ENCODE measurements around the gene MOV10.

Gene MOV10

DNA sequence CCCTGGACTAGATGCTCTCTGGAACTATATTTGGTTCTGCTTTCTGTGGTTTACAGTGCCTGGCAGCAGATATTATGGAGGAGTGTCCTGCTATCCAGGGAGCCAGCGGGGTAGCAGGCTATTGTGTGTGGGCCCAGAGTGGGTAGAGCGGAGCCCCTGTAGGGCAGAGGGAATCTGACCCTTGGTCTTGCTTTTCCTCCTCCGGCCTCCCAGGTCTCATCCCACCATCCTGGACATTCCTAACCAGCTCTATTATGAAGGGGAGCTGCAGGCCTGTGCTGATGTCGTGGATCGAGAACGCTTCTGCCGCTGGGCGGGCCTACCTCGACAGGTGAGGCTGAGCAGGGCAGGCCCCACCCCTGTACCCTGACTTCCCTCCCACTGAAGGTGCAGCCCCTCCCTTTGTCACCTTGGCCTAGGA is 23.3 kb downstream of the MOV10 start:
- Histone ChIP-seq H3K36me3 (ENCODE audit: control insufficient read depth in 2 of 2, insufficient read depth in 1 of 2, low read length in 2 of 2) (peaks cover 11 to 91% of the 10 kb centered on the region in 2 experiments; a peak in 2 of 3 replicates), H3K27ac (ENCODE audit: extremely low read depth, low read depth, low read length) (no peak overlapping the region), H3K4me1 (ENCODE audit: control insufficient read depth, insufficient read depth, low read length) (peaks cover 16% of the 10 kb centered on the region), H3K9me3 (ENCODE audit: control insufficient read depth, insufficient read depth, low read depth, low read length) (no peaks in the 10 kb centered on the region), H3K4me3 (ENCODE audit: low read depth, low read length) (no peak overlapping the region)
- POLR2A ChIA-PET: interaction anchor here (9.8 kb wide), 1 partner anchor 23 kb away, joined by 91 read pairs; the partner anchor contains the start of gene MOV10
- CTCF ChIA-PET: interaction anchor here (0.6 to 1.2 kb wide), 2 partner anchors 10 to 339 kb away, joined by 3 read pairs; no protein-coding TSS in a partner anchor
- TF ChIP-seq ZFP37 (tag by site-specific recombination; IDR thresholded peaks at IDR 0.05) (no peak), ZFHX2 (tag by site-specific recombination; conservative IDR thresholded peaks at IDR 0.05) (peak; percentile 61; the same call in 1 of the 2 replicates), ZNF792 (tag by site-specific recombination; IDR thresholded peaks at IDR 0.05) (no peak), ZNF555 (tag by site-specific recombination; conservative IDR thresholded peaks at IDR 0.05) (no peak), ZNF660 (tag by site-specific recombination; IDR thresholded peaks at IDR 0.05) (no peak), ZNF354C (tag by site-specific recombination; IDR thresholded peaks at IDR 0.05; ENCODE audit: borderline replicate concordance, low read depth) (no peak), ZNF133 (tag by site-specific recombination; IDR thresholded peaks at IDR 0.05) (no peak), EGR2 (tag by site-specific recombination; IDR thresholded peaks at IDR 0.05; ENCODE audit: low read depth) (peak; percentile 61), ZSCAN30 (tag by site-specific recombination; IDR thresholded peaks at IDR 0.05) (no peak), ZNF530 (tag by site-specific recombination; IDR thresholded peaks at IDR 0.05; ENCODE audit: low read depth) (no peak), OSR2 (tag by site-specific recombination; IDR thresholded peaks at IDR 0.05) (no peak), ZNF510 (tag by site-specific recombination; IDR thresholded peaks at IDR 0.05; ENCODE audit: insufficient replicate concordance) (no peak)
- TF ChIP-seq, protein P1, sequence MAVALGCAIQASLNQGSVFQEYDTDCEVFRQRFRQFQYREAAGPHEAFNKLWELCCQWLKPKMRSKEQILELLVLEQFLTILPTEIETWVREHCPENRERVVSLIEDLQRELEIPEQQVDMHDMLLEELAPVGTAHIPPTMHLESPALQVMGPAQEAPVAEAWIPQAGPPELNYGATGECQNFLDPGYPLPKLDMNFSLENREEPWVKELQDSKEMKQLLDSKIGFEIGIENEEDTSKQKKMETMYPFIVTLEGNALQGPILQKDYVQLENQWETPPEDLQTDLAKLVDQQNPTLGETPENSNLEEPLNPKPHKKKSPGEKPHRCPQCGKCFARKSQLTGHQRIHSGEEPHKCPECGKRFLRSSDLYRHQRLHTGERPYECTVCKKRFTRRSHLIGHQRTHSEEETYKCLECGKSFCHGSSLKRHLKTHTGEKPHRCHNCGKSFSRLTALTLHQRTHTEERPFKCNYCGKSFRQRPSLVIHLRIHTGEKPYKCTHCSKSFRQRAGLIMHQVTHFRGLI (tag by site-specific recombination; IDR thresholded peaks at IDR 0.05): no peak
- TF ChIP-seq, protein P2, sequence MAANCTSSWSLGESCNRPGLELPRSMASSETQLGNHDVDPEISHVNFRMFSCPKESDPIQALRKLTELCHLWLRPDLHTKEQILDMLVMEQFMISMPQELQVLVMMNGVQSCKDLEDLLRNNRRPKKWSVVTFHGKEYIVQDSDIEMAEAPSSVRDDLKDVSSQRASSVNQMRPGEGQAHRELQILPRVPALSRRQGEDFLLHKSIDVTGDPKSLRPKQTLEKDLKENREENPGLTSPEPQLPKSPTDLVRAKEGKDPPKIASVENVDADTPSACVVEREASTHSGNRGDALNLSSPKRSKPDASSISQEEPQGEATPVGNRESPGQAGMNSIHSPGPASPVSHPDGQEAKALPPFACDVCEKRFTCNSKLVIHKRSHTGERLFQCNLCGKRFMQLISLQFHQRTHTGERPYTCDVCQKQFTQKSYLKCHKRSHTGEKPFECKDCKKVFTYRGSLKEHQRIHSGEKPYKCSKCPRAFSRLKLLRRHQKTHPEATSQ (tag by site-specific recombination; IDR thresholded peaks at IDR 0.05): no peak
- TF ChIP-seq, protein P3, sequence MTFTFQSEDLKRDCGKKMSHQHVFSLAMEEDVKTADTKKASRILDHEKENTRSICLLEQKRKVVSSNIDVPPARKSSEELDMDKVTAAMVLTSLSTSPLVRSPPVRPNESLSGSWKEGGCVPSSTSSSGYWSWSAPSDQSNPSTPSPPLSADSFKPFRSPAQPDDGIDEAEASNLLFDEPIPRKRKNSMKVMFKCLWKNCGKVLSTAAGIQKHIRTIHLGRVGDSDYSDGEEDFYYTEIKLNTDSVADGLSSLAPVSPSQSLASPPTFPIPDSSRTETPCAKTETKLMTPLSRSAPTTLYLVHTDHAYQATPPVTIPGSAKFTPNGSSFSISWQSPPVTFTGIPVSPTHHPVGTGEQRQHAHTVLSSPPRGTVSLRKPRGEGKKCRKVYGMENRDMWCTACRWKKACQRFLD (tag by site-specific recombination; IDR thresholded peaks at IDR 0.05): no peak

DNA sequence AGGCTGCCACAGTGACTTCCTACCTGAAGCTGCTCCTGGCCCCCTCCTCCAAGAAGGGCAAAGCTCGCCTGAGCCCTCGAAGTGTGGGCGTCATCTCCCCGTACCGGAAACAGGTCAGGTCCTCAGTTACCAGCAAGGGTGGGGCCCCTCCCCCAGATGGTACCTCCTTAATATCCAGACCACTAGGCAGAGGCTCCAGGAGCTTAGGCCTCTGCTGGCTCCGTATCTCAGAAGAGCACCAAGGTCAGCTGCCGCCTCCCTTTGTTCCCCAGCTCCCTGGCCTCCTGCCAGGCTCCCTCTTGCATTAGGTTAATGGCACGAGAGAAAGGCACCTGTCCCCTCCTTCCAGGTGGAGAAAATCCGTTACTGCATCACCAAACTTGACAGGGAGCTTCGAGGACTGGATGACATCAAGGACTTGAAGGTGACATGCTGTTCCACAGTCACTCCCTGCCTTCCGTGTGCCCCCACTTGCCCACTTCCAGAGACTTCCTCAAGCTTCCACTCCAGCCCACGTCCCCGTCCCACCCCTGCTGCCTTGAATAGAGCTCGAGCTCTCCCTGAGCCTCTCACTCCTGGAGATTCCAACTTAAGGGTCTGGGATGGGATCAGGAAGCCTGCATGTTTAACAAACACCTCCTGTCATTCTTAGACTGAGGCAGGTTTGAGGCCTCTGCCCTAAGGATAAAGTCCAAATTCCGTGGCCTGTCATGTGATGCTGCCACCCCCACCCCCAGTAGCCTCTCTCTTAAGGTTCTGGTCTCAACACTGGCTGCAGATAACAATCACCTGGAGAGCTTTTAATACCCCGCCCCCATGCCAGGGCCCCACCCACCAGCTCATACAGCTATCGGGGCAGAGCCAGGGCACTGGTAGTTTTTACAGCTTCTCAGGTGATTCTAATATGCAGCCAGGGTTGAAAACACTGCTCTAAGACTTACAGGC is 24.2 kb downstream of the MOV10 start:
- CTCF ChIA-PET: interaction anchor here (0.6 to 2.0 kb wide), 3 partner anchors 9 to 23 kb away, joined by 3 to 5 read pairs (median 4); no protein-coding TSS in a partner anchor
- peaks cover 16% of the 10 kb centered on the region for H3K4me1 ChIP-seq (ENCODE audit: control insufficient read depth, insufficient read depth, low read length)
- TF ChIP-seq ZNF629 (tag by site-specific recombination; IDR thresholded peaks at IDR 0.05): no peak
- TF ChIP-seq ZNF747 (tag by site-specific recombination; IDR thresholded peaks at IDR 0.05): no peak
- TF ChIP-seq ZNF157 (tag by site-specific recombination; IDR thresholded peaks at IDR 0.05): no peak
- no peak for TF ChIP-seq ZNF521 (tag by site-specific recombination; IDR thresholded peaks at IDR 0.05)
- TF ChIP-seq, protein P2 (tag by site-specific recombination; IDR thresholded peaks at IDR 0.05): no peak
- TF ChIP-seq, protein P4, sequence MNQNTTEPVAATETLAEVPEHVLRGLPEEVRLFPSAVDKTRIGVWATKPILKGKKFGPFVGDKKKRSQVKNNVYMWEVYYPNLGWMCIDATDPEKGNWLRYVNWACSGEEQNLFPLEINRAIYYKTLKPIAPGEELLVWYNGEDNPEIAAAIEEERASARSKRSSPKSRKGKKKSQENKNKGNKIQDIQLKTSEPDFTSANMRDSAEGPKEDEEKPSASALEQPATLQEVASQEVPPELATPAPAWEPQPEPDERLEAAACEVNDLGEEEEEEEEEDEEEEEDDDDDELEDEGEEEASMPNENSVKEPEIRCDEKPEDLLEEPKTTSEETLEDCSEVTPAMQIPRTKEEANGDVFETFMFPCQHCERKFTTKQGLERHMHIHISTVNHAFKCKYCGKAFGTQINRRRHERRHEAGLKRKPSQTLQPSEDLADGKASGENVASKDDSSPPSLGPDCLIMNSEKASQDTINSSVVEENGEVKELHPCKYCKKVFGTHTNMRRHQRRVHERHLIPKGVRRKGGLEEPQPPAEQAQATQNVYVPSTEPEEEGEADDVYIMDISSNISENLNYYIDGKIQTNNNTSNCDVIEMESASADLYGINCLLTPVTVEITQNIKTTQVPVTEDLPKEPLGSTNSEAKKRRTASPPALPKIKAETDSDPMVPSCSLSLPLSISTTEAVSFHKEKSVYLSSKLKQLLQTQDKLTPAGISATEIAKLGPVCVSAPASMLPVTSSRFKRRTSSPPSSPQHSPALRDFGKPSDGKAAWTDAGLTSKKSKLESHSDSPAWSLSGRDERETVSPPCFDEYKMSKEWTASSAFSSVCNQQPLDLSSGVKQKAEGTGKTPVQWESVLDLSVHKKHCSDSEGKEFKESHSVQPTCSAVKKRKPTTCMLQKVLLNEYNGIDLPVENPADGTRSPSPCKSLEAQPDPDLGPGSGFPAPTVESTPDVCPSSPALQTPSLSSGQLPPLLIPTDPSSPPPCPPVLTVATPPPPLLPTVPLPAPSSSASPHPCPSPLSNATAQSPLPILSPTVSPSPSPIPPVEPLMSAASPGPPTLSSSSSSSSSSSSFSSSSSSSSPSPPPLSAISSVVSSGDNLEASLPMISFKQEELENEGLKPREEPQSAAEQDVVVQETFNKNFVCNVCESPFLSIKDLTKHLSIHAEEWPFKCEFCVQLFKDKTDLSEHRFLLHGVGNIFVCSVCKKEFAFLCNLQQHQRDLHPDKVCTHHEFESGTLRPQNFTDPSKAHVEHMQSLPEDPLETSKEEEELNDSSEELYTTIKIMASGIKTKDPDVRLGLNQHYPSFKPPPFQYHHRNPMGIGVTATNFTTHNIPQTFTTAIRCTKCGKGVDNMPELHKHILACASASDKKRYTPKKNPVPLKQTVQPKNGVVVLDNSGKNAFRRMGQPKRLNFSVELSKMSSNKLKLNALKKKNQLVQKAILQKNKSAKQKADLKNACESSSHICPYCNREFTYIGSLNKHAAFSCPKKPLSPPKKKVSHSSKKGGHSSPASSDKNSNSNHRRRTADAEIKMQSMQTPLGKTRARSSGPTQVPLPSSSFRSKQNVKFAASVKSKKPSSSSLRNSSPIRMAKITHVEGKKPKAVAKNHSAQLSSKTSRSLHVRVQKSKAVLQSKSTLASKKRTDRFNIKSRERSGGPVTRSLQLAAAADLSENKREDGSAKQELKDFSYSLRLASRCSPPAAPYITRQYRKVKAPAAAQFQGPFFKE (tag by site-specific recombination; IDR thresholded peaks at IDR 0.05; ENCODE audit: borderline replicate concordance): no peak
- peak; percentile 62 for TF ChIP-seq PRDM1 (tag by site-specific recombination; IDR thresholded peaks at IDR 0.05)

More for the DNA sequence above, 24.2 kb downstream of the MOV10 start:
- Histone ChIP-seq H3K4me3 (ENCODE audit: low read depth, low read length) (no peak overlapping the region), H3K36me3 (ENCODE audit: control insufficient read depth in 2 of 2, insufficient read depth in 1 of 2, low read length in 2 of 2) (peaks cover 8 to 92% of the 10 kb centered on the region in 2 experiments; a peak in 2 of 3 replicates), H3K9me3 (ENCODE audit: control insufficient read depth, insufficient read depth, low read depth, low read length) (no peaks in the 10 kb centered on the region), H3K27ac (ENCODE audit: extremely low read depth, low read depth, low read length) (no peak overlapping the region)
- POLR2A ChIA-PET: interaction anchor here (0.6 to 9.8 kb wide), 4 partner anchors 24 to 258 kb away, joined by 3 to 91 read pairs (median 4); partner anchors contain the start of genes MOV10 and SLC16A1
